ENCODE results near the gene SERPINI1. TPM values are rescaled to one million over a fixed set of nuclear protein-coding genes. Genes with fewer than 3 reads are reported as not detected.

Gene SERPINI1
- total and polyA plus RNA-seq, 2 experiments from 2014 or later, result 7.3 to 9.8 TPM

- no peaks in the 10 kb centered on the region for H3K79me2 ChIP-seq (ENCODE audit: insufficient read depth)
- H3K4me3 ChIP-seq, result no peak overlapping the region
- H3K9me3 ChIP-seq (ENCODE audit: low read depth), result no peaks in the 10 kb centered on the region
- TF ChIP-seq EZH2 (IDR thresholded peaks at IDR 0.05; ENCODE audit: insufficient read depth, poor library complexity, severe bottlenecking) (no peak), EZH2phosphoT487 (IDR thresholded peaks at IDR 0.05; ENCODE audit: insufficient read depth, low read depth) (no peak)
- in situ Hi-C loops (cut with MboI), result no loop called here
- H3K4me2 ChIP-seq (ENCODE audit: unreplicated experiment), result no peak overlapping the region
- no peaks in the 10 kb centered on the region for H4K20me1 ChIP-seq (ENCODE audit: insufficient read depth)
- H3K27ac ChIP-seq, result no peak overlapping the region
- H3K9me2 ChIP-seq (ENCODE audit: insufficient read depth), result no peaks in the 10 kb centered on the region
- H3K4me1 ChIP-seq (ENCODE audit: insufficient read depth), result no peaks in the 10 kb centered on the region
- no peaks in the 10 kb centered on the region for H3F3A ChIP-seq (ENCODE audit: insufficient read depth)
- no peak overlapping the region for H2AFZ ChIP-seq
- 67 to 77% methylated on average over 1 of the region's 1 CpG for WGBS, 2 experiments (ENCODE audit: low coverage in 1 of 2, low lambda C conversion rate in 2 of 2, missing lambda C conversion rate in 2 of 2)
- H3K27me3 ChIP-seq (replicated peaks; ENCODE audit: insufficient read depth), result no peaks in the 10 kb centered on the region
- H3K9ac ChIP-seq, result no peak overlapping the region
- DNase-seq, result peak; percentile 15
- no peaks in the 10 kb centered on the region for H3K36me3 ChIP-seq (ENCODE audit: low read depth)
Observed at GRCh38 chr3:167866331-167866730, 130.8 kb downstream of the SERPINI1 start.

GRCh38 chr3:167867981-167868380 lies 132.5 kb downstream of the SERPINI1 start:
- 16 to 19% methylated on average over 1 of the region's 1 CpG for WGBS, 2 experiments (ENCODE audit: low coverage in 1 of 2, low lambda C conversion rate in 2 of 2, missing lambda C conversion rate in 2 of 2)
- TF ChIP-seq EZH2 (IDR thresholded peaks at IDR 0.05; ENCODE audit: insufficient read depth, poor library complexity, severe bottlenecking) (no peak), EZH2phosphoT487 (IDR thresholded peaks at IDR 0.05; ENCODE audit: insufficient read depth, low read depth) (no peak)
- in situ Hi-C loops (cut with MboI), result no loop called here

GRCh38 chr3:167870181-167870580 lies 134.7 kb downstream of the SERPINI1 start:
- H3K4me1 ChIP-seq (ENCODE audit: insufficient read depth), result no peaks in the 10 kb centered on the region
- H2AFZ ChIP-seq, result no peak overlapping the region
- H3K36me3 ChIP-seq (ENCODE audit: low read depth), result no peaks in the 10 kb centered on the region
- no peaks in the 10 kb centered on the region for H4K20me1 ChIP-seq (ENCODE audit: insufficient read depth)
- TF ChIP-seq EZH2phosphoT487 (IDR thresholded peaks at IDR 0.05; ENCODE audit: insufficient read depth, low read depth) (no peak), EZH2 (IDR thresholded peaks at IDR 0.05; ENCODE audit: insufficient read depth, poor library complexity, severe bottlenecking) (no peak)
- H3K79me2 ChIP-seq (ENCODE audit: insufficient read depth), result no peaks in the 10 kb centered on the region
- no peak overlapping the region for H3K9ac ChIP-seq
- H3K9me3 ChIP-seq (ENCODE audit: low read depth), result no peaks in the 10 kb centered on the region
- no peak for DNase-seq
- no peak overlapping the region for H3K4me2 ChIP-seq (ENCODE audit: unreplicated experiment)
- H3K27ac ChIP-seq, result no peak overlapping the region
- H3F3A ChIP-seq (ENCODE audit: insufficient read depth), result no peaks in the 10 kb centered on the region
- no peak overlapping the region for H3K4me3 ChIP-seq
- H3K27me3 ChIP-seq (replicated peaks; ENCODE audit: insufficient read depth), result no peaks in the 10 kb centered on the region
- WGBS, 2 experiments (ENCODE audit: low coverage in 1 of 2, low lambda C conversion rate in 2 of 2, missing lambda C conversion rate in 2 of 2), result 13 to 14% methylated on average over 4 of the region's 4 CpGs
- no peaks in the 10 kb centered on the region for H3K9me2 ChIP-seq (ENCODE audit: insufficient read depth)
- in situ Hi-C loops (cut with MboI), result no loop called here

More at GRCh38 chr3:167867981-167868380, 132.5 kb downstream of the SERPINI1 start:
- Histone ChIP-seq H3K4me2 (ENCODE audit: unreplicated experiment) (no peak overlapping the region), H3K9me3 (ENCODE audit: low read depth) (no peaks in the 10 kb centered on the region), H2AFZ (no peak overlapping the region), H3K4me3 (no peak overlapping the region), H3K36me3 (ENCODE audit: low read depth) (no peaks in the 10 kb centered on the region), H3K79me2 (ENCODE audit: insufficient read depth) (no peaks in the 10 kb centered on the region), H3K27ac (no peak overlapping the region), H4K20me1 (ENCODE audit: insufficient read depth) (no peaks in the 10 kb centered on the region), H3K27me3 (replicated peaks; ENCODE audit: insufficient read depth) (no peaks in the 10 kb centered on the region), H3K4me1 (ENCODE audit: insufficient read depth) (no peaks in the 10 kb centered on the region), H3K9me2 (ENCODE audit: insufficient read depth) (no peaks in the 10 kb centered on the region), H3F3A (ENCODE audit: insufficient read depth) (no peaks in the 10 kb centered on the region), H3K9ac (no peak overlapping the region)
- DNase-seq, result no peak

GRCh38 chr3:167870759-167871158 lies 135.2 kb downstream of the SERPINI1 start:
- Histone ChIP-seq H3F3A (ENCODE audit: insufficient read depth) (no peaks in the 10 kb centered on the region), H3K9me2 (ENCODE audit: insufficient read depth) (no peaks in the 10 kb centered on the region), H3K79me2 (ENCODE audit: insufficient read depth) (no peaks in the 10 kb centered on the region), H2AFZ (no peak overlapping the region), H3K27me3 (replicated peaks; ENCODE audit: insufficient read depth) (no peaks in the 10 kb centered on the region), H4K20me1 (ENCODE audit: insufficient read depth) (no peaks in the 10 kb centered on the region), H3K4me1 (ENCODE audit: insufficient read depth) (no peaks in the 10 kb centered on the region), H3K9ac (no peak overlapping the region), H3K36me3 (ENCODE audit: low read depth) (no peaks in the 10 kb centered on the region), H3K9me3 (ENCODE audit: low read depth) (no peaks in the 10 kb centered on the region), H3K27ac (no peak overlapping the region), H3K4me2 (ENCODE audit: unreplicated experiment) (no peak overlapping the region), H3K4me3 (no peak overlapping the region)
- WGBS, 2 experiments (ENCODE audit: low coverage in 1 of 2, low lambda C conversion rate in 2 of 2, missing lambda C conversion rate in 2 of 2), result 77 to 80% methylated on average over 4 of the region's 4 CpGs
- no peak for DNase-seq
- in situ Hi-C loops (cut with MboI), result no loop called here
- no peak for TF ChIP-seq EZH2phosphoT487 (IDR thresholded peaks at IDR 0.05; ENCODE audit: insufficient read depth, low read depth)
- no peak for TF ChIP-seq EZH2 (IDR thresholded peaks at IDR 0.05; ENCODE audit: insufficient read depth, poor library complexity, severe bottlenecking)

GRCh38 chr3:167872032-167872431 lies 136.5 kb downstream of the SERPINI1 start:
- 48 to 53% methylated on average over 3 of the region's 3 CpGs for WGBS, 2 experiments (ENCODE audit: low coverage in 1 of 2, low lambda C conversion rate in 2 of 2, missing lambda C conversion rate in 2 of 2)
- H3K4me3 ChIP-seq, result no peak overlapping the region
- in situ Hi-C loops (cut with MboI), result no loop called here
- H3K27ac ChIP-seq, result no peak overlapping the region
- no peak for DNase-seq
- H3K4me1 ChIP-seq (ENCODE audit: insufficient read depth), result peaks cover 8% of the 10 kb centered on the region; the same call in 1 of the 2 replicates
- H4K20me1 ChIP-seq (ENCODE audit: insufficient read depth), result no peaks in the 10 kb centered on the region
- no peaks in the 10 kb centered on the region for H3K79me2 ChIP-seq (ENCODE audit: insufficient read depth)
- no peaks in the 10 kb centered on the region for H3K27me3 ChIP-seq (replicated peaks; ENCODE audit: insufficient read depth)
- H3K4me2 ChIP-seq (ENCODE audit: unreplicated experiment), result no peak overlapping the region
- no peaks in the 10 kb centered on the region for H3K36me3 ChIP-seq (ENCODE audit: low read depth)
- no peaks in the 10 kb centered on the region for H3K9me2 ChIP-seq (ENCODE audit: insufficient read depth)
- H3F3A ChIP-seq (ENCODE audit: insufficient read depth), result peaks cover 7% of the 10 kb centered on the region
- H2AFZ ChIP-seq, result no peak overlapping the region
- no peak overlapping the region for H3K9ac ChIP-seq
- H3K9me3 ChIP-seq (ENCODE audit: low read depth), result no peaks in the 10 kb centered on the region
- TF ChIP-seq EZH2 (IDR thresholded peaks at IDR 0.05; ENCODE audit: insufficient read depth, poor library complexity, severe bottlenecking) (no peak), EZH2phosphoT487 (IDR thresholded peaks at IDR 0.05; ENCODE audit: insufficient read depth, low read depth) (no peak)

Data from GM23248 (cell line).